ENCODE data around the gene TNPO3. TPM values are rescaled to one million over a fixed set of nuclear protein-coding genes. Genes with fewer than 3 reads are reported as not detected.

TNPO3 gene
- total RNA-seq, 4 donors from 2014 or later: 34.2 to 38.6 (median 38.5) TPM

DNA sequence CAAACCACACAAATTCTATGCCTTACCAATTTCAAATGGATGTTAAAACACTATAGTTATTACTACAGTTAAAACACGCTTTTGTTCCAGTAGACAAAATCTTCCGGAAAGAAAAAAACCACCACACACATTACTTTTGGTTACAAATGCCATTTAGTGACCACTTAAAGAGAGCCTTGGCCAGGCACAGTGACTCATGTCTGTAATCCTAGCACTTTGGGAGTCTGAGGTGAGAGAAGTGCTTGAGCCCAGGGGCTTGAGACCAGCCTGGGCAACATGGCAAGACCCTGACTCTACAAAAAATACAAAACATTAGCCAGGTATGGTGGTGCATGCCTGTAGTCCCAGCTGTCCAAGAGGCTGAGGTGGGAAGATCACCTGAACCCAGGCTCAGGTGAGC is 7.2 kb downstream of the TNPO3 start:
- TF ChIP-seq CTCF (IDR thresholded peaks at IDR 0.05; ENCODE audit: low read depth): no peak

GRCh38 chr7:129045682-129046081 is 9.2 kb downstream of the TNPO3 start:
- TF ChIP-seq CTCF (IDR thresholded peaks at IDR 0.05; ENCODE audit: low read depth): no peak

DNA sequence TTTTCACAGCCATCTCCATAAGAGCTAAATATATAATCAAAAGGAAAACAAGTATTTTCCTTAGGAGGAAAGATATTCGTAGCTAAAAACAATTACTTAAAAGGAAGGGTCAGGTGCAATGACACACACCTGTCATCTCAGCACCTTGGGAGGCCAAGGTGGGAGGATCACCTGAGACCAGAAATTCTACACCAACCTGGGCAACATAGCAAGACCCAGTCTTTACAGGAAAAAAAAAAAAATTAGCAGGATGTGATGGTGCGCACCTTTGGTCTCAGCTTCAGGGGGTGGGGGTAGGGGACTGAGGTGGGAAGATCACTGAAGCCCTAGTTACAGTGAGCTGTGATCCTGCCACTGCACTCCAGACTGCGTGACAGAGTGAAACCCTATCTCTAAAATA is 11.9 kb downstream of the TNPO3 start:
- no peak for TF ChIP-seq CTCF (IDR thresholded peaks at IDR 0.05; ENCODE audit: low read depth)

DNA sequence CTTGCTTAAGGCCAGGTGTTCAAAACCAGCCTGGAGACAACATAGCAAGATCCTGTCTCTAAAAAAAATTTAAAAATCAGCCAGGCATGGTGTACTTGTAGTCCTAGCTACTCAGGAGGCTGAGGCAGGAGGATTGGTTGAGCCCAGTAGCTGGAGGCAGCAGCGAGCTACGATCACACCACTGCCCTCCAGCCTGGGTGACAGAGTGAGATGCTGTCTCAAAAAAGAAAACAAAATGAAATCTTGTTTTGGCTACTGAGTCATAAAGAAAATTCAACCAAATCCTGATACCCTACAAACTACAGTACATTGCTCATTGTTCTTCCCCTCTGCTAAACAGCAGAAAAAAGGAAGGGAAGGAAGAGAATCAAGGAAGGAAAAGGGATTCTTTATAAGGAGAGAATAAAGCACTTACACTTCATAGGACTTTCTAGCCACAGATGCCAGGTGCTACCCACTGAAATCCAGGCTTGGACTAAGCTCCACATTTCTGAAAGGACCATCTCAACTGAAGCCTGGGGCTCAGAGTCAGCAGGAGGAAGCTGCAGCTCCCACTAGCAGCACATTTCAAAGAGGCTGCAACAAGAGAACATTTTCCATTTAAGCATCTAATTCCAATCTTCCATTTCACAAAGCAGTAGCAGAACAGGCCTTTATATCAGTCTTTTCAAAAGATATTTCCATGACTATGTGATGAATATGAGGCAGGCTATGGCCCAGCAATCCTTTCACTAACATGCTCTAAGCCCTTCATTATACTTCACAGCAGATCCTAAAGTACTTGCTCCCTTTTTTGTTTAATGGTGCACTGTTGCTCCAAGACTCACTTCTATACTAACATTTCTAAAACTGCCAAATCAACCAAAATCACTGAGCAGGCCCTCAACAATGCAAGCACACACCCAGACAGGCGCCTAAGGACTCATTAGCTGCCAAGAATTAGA is 13.5 kb downstream of the TNPO3 start:
- TF ChIP-seq CTCF (IDR thresholded peaks at IDR 0.05; ENCODE audit: low read depth): no peak

- no peak for TF ChIP-seq CTCF (IDR thresholded peaks at IDR 0.05; ENCODE audit: low read depth)
Observed at GRCh38 chr7:129037585-129037984, 17.3 kb downstream of the TNPO3 start.

- TF ChIP-seq CTCF (IDR thresholded peaks at IDR 0.05; ENCODE audit: low read depth): no peak
Observed at GRCh38 chr7:129032017-129032416, 22.9 kb downstream of the TNPO3 start.

DNA sequence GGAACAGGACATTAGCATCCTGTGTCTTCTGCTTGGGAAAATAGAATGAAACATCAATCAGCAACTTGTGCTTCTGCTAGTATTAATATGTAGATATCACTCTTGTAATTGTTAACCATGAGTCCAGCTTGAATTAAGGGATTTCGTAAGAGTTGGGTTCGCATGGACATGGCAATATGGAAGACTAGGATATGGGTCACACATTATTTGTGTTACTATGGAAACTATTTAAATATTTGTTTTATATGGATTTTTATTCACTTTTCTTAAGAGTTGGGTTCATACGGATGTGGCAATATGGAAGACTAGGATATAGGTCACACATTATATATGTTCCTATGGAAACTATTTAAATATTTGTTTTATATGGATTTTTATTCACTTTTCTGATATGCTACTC is 24.5 kb downstream of the TNPO3 start:
- TF ChIP-seq CTCF (IDR thresholded peaks at IDR 0.05; ENCODE audit: low read depth): no peak

All from subcutaneous adipose tissue (tissue), 4 donors.